SK-N-SH treated with all-trans-retinoic acid at 6 μM for 48 hours (cell line): ENCODE data around the gene ATOH8.

ENCODE experiments used
- ATAC-seq: fragments of 200-7000 bp; cut with Tn5 transposase; 3 replicates; pipeline ENCODE4 v1.9.1; 2020; ENCODE audit warnings: mild to moderate bottlenecking, moderate library complexity
- ARNTL ChIP-seq: fragments of 450-650 bp; formaldehyde crosslinking; IDR thresholded peaks from 2 replicates; pipeline ENCODE4 v1.5.0; 2020; ENCODE audit warnings: low read depth, mild to moderate bottlenecking, moderate library complexity, borderline replicate concordance
- BACH2 ChIP-seq: fragments of 250-450 bp; sonication (Bioruptor Pico); IDR thresholded peaks from 2 replicates; pipeline ENCODE4 v1.9.0; 2021; ENCODE audit warnings: mild to moderate bottlenecking, borderline replicate concordance
- ESRRG ChIP-seq: fragments of 250-450 bp; sonication (Bioruptor Pico); IDR thresholded peaks from 2 replicates; pipeline ENCODE4 v1.6.1; 2021; ENCODE audit warnings: mild to moderate bottlenecking
- GLIS3 ChIP-seq: fragments of 250-450 bp; sonication (Bioruptor Pico); IDR thresholded peaks from 2 replicates; pipeline ENCODE4 v1.5.0; 2020; ENCODE audit warnings: mild to moderate bottlenecking, moderate library complexity
- ISL1 ChIP-seq: fragments of 250-450 bp; sonication (Bioruptor Pico); IDR thresholded peaks from 2 replicates; pipeline ENCODE4 v2.1.2; 2022; ENCODE audit warnings: mild to moderate bottlenecking, moderate library complexity
- OSR1 ChIP-seq: fragments of 250-450 bp; sonication (Bioruptor Pico); IDR thresholded peaks from 2 replicates; pipeline ENCODE4 v1.8.0; 2022; ENCODE audit warnings: moderate library complexity, mild to moderate bottlenecking, inconsistent platforms
- PPARA ChIP-seq: fragments of 250-450 bp; sonication (Bioruptor Pico); IDR thresholded peaks from 2 replicates; pipeline ENCODE4 v1.5.0; 2020; ENCODE audit warnings: mild to moderate bottlenecking, borderline replicate concordance
- RARB ChIP-seq: fragments of 250-450 bp; sonication (Bioruptor Pico); IDR thresholded peaks from 2 replicates; pipeline ENCODE4 v1.8.0; 2021; ENCODE audit warnings: mild to moderate bottlenecking, moderate library complexity
- SNAI2 ChIP-seq: fragments of 250-450 bp; sonication (Bioruptor Pico); IDR thresholded peaks from 2 replicates; pipeline ENCODE4 v1.5.0; 2020; ENCODE audit warnings: mild to moderate bottlenecking, moderate library complexity
- TOX ChIP-seq: fragments of 250-450 bp; sonication (Bioruptor Pico); IDR thresholded peaks from 2 replicates; pipeline ENCODE4 v1.8.0; 2021; ENCODE audit warnings: mild to moderate bottlenecking, moderate library complexity, borderline replicate concordance
- ZC3H10 ChIP-seq: fragments of 250-450 bp; sonication (Bioruptor Pico); IDR thresholded peaks from 2 replicates; pipeline ENCODE4 v1.5.1; 2021; ENCODE audit warnings: mild to moderate bottlenecking, moderate library complexity
- ZFP3 ChIP-seq: fragments of 250-450 bp; sonication (Bioruptor Pico); IDR thresholded peaks from 2 replicates; pipeline ENCODE4 v1.5.0; 2020; ENCODE audit warnings: mild to moderate bottlenecking, moderate library complexity
- ZFP30 ChIP-seq: fragments of 450-650 bp; formaldehyde crosslinking; IDR thresholded peaks from 2 replicates; pipeline ENCODE4 v1.5.0; 2022; ENCODE audit warnings: mild to moderate bottlenecking, moderate library complexity
- ZNF70 ChIP-seq: fragments of 450-650 bp; formaldehyde crosslinking; IDR thresholded peaks from 2 replicates; pipeline ENCODE4 v1.5.0; 2020; ENCODE audit warnings: mild to moderate bottlenecking, moderate library complexity
- ZNF8 ChIP-seq: fragments of 450-650 bp; formaldehyde crosslinking; IDR thresholded peaks from 2 replicates; pipeline ENCODE4 v1.5.0; 2020; ENCODE audit warnings: mild to moderate bottlenecking, moderate library complexity
- TF ChIP-seq, protein P1 (sequence below): fragments of 250-450 bp; sonication (Bioruptor Pico); IDR thresholded peaks from 2 replicates; pipeline ENCODE4 v1.8.0; 2021; ENCODE audit warnings: low read depth, mild to moderate bottlenecking, moderate library complexity, borderline replicate concordance
- TF ChIP-seq, protein P2 (sequence below): fragments of 250-450 bp; sonication (Bioruptor Pico); IDR thresholded peaks from 2 replicates; pipeline ENCODE4 v1.8.0; 2020; ENCODE audit warnings: mild to moderate bottlenecking, moderate library complexity, borderline replicate concordance
- TF ChIP-seq, protein P3 (sequence below): fragments of 250-450 bp; sonication (Bioruptor Pico); IDR thresholded peaks from 2 replicates; pipeline ENCODE4 v1.5.0; 2020; ENCODE audit warnings: mild to moderate bottlenecking, moderate library complexity
- TF ChIP-seq, protein P4 (sequence below): fragments of 250-450 bp; sonication (Bioruptor Pico); IDR thresholded peaks from 2 replicates; pipeline ENCODE4 v1.5.1; 2021; ENCODE audit warnings: mild to moderate bottlenecking, moderate library complexity
- TF ChIP-seq, protein P5 (sequence below): fragments of 250-450 bp; sonication (Bioruptor Pico); IDR thresholded peaks from 2 replicates; pipeline ENCODE4 v1.5.1; 2020; ENCODE audit warnings: low read depth, mild to moderate bottlenecking, moderate library complexity

ATOH8 gene

DNA sequence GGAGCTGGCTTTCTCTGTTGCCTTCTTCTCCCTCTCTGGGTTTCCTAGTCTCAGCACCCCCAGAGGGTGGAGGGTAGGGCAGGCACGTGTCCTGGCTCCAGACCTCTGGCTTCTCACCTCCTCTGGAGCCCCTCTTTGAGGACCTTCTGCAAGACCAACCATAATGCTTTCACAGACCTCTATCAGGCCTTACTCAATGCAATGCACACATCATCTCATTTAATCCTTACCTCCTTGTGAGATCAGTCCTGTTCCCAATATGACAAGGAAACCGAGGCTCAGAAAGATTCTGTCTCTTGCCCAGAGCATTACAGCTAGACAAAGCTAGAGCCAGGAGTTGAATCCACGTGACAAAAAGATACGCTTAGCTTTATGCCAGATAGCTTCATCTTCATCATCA lies 8.2 kb downstream of the ATOH8 start:
- TF ChIP-seq PPARA (CRISPR knock-in tag), result no peak
- TF ChIP-seq ZFP30 (CRISPR knock-in tag), result no peak
- no peak for TF ChIP-seq OSR1 (CRISPR knock-in tag)
- no peak for TF ChIP-seq ZNF8 (CRISPR knock-in tag)
- TF ChIP-seq SNAI2 (CRISPR knock-in tag), result no peak
- TF ChIP-seq ARNTL (CRISPR knock-in tag), result no peak
- TF ChIP-seq, protein P1, sequence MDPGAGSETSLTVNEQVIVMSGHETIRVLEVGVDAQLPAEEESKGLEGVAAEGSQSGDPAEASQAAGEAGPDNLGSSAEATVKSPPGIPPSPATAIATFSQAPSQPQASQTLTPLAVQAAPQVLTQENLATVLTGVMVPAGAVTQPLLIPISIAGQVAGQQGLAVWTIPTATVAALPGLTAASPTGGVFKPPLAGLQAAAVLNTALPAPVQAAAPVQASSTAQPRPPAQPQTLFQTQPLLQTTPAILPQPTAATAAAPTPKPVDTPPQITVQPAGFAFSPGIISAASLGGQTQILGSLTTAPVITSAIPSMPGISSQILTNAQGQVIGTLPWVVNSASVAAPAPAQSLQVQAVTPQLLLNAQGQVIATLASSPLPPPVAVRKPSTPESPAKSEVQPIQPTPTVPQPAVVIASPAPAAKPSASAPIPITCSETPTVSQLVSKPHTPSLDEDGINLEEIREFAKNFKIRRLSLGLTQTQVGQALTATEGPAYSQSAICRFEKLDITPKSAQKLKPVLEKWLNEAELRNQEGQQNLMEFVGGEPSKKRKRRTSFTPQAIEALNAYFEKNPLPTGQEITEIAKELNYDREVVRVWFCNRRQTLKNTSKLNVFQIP (CRISPR knock-in tag), result no peak
- TF ChIP-seq, protein P2, sequence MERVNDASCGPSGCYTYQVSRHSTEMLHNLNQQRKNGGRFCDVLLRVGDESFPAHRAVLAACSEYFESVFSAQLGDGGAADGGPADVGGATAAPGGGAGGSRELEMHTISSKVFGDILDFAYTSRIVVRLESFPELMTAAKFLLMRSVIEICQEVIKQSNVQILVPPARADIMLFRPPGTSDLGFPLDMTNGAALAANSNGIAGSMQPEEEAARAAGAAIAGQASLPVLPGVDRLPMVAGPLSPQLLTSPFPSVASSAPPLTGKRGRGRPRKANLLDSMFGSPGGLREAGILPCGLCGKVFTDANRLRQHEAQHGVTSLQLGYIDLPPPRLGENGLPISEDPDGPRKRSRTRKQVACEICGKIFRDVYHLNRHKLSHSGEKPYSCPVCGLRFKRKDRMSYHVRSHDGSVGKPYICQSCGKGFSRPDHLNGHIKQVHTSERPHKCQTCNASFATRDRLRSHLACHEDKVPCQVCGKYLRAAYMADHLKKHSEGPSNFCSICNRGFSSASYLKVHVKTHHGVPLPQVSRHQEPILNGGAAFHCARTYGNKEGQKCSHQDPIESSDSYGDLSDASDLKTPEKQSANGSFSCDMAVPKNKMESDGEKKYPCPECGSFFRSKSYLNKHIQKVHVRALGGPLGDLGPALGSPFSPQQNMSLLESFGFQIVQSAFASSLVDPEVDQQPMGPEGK (CRISPR knock-in tag), result no peak
- no peak for ATAC-seq

DNA sequence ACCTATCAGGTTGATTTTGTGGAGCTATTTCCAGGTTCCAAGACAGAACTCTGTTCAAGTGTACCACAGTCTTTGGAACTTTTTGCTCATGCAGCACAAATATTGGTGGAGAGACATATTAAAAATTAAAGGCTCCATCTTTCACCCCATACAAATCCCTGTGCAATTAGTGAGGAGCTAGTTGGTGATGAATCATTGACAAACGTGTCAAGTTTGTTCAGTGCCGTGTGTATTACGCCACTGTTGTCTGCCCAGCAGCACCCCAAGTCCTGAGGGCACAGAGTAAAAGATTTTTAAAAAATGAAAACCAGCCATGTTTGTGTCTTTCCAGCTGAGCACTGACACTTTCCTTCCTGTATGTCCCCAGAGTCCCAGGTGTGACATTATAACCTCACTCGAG lies 9.3 kb downstream of the ATOH8 start:
- no peak for ATAC-seq
- TF ChIP-seq ESRRG (CRISPR knock-in tag), result no peak
- TF ChIP-seq ZC3H10 (CRISPR knock-in tag), result no peak
- TF ChIP-seq, protein P1 (CRISPR knock-in tag), result no peak
- no peak for TF ChIP-seq ZFP3 (CRISPR knock-in tag)

DNA sequence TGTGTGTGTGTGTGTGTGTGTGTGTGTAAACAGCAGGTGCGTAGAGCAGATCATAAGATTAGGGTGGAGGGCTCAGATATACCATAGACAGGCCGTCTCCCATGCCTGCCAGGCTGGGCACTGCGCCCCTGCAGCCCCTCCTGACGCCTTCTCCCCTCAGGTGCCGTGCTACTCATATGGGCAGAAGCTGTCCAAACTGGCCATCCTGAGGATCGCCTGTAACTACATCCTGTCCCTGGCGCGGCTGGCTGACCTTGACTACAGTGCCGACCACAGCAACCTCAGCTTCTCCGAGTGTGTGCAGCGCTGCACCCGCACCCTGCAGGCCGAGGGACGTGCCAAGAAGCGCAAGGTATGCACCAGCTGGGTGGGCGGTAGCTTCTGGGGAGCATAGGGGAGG lies 10.0 kb downstream of the ATOH8 start:
- ATAC-seq, result no peak
- TF ChIP-seq ARNTL (CRISPR knock-in tag) (no peak), ZFP30 (CRISPR knock-in tag) (no peak), ZNF70 (no peak), SNAI2 (CRISPR knock-in tag) (no peak), BACH2 (CRISPR knock-in tag) (no peak), PPARA (CRISPR knock-in tag) (no peak), GLIS3 (CRISPR knock-in tag) (no peak), ISL1 (CRISPR knock-in tag) (no peak), OSR1 (CRISPR knock-in tag) (no peak), ZNF8 (CRISPR knock-in tag) (no peak), RARB (CRISPR knock-in tag) (no peak), TOX (no peak), ESRRG (CRISPR knock-in tag) (no peak)
- TF ChIP-seq, protein P3, sequence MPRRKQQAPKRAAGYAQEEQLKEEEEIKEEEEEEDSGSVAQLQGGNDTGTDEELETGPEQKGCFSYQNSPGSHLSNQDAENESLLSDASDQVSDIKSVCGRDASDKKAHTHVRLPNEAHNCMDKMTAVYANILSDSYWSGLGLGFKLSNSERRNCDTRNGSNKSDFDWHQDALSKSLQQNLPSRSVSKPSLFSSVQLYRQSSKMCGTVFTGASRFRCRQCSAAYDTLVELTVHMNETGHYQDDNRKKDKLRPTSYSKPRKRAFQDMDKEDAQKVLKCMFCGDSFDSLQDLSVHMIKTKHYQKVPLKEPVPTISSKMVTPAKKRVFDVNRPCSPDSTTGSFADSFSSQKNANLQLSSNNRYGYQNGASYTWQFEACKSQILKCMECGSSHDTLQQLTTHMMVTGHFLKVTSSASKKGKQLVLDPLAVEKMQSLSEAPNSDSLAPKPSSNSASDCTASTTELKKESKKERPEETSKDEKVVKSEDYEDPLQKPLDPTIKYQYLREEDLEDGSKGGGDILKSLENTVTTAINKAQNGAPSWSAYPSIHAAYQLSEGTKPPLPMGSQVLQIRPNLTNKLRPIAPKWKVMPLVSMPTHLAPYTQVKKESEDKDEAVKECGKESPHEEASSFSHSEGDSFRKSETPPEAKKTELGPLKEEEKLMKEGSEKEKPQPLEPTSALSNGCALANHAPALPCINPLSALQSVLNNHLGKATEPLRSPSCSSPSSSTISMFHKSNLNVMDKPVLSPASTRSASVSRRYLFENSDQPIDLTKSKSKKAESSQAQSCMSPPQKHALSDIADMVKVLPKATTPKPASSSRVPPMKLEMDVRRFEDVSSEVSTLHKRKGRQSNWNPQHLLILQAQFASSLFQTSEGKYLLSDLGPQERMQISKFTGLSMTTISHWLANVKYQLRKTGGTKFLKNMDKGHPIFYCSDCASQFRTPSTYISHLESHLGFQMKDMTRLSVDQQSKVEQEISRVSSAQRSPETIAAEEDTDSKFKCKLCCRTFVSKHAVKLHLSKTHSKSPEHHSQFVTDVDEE, result no peak
- TF ChIP-seq, protein P4, sequence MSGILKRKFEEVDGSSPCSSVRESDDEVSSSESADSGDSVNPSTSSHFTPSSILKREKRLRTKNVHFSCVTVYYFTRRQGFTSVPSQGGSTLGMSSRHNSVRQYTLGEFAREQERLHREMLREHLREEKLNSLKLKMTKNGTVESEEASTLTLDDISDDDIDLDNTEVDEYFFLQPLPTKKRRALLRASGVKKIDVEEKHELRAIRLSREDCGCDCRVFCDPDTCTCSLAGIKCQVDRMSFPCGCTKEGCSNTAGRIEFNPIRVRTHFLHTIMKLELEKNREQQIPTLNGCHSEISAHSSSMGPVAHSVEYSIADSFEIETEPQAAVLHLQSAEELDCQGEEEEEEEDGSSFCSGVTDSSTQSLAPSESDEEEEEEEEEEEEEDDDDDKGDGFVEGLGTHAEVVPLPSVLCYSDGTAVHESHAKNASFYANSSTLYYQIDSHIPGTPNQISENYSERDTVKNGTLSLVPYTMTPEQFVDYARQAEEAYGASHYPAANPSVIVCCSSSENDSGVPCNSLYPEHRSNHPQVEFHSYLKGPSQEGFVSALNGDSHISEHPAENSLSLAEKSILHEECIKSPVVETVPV, result no peak
- TF ChIP-seq, protein P5, sequence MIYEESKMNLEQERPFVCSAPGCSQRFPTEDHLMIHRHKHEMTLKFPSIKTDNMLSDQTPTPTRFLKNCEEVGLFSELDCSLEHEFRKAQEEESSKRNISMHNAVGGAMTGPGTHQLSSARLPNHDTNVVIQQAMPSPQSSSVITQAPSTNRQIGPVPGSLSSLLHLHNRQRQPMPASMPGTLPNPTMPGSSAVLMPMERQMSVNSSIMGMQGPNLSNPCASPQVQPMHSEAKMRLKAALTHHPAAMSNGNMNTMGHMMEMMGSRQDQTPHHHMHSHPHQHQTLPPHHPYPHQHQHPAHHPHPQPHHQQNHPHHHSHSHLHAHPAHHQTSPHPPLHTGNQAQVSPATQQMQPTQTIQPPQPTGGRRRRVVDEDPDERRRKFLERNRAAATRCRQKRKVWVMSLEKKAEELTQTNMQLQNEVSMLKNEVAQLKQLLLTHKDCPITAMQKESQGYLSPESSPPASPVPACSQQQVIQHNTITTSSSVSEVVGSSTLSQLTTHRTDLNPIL (CRISPR knock-in tag), result no peak
